GM21390 (cell line): ENCODE results near the gene USP2.

Experiments used
- ATAC-seq: cut with Tn5 transposase; IDR thresholded peaks from one replicate; pipeline ENCODE4 v1.9.1; 2021; ENCODE audit not compliant: unreplicated experiment

USP2 gene

GRCh38 chr11:119365071-119365591 is 16.4 kb downstream of the USP2 start:
- ATAC-seq, result no peak

- ATAC-seq, result no peak
Measured at GRCh38 chr11:119363851-119364590, 17.5 kb downstream of the USP2 start.

- no peak for ATAC-seq
Measured at GRCh38 chr11:119363081-119363850, 18.2 kb downstream of the USP2 start.

GRCh38 chr11:119362741-119363080 is 18.8 kb downstream of the USP2 start:
- ATAC-seq, result no peak

GRCh38 chr11:119361941-119362725 is 19.4 kb downstream of the USP2 start:
- no peak for ATAC-seq

- no peak for ATAC-seq
Measured at GRCh38 chr11:119361056-119361787, 20.3 kb downstream of the USP2 start.

GRCh38 chr11:119359365-119360214 is 21.9 kb downstream of the USP2 start:
- no peak for ATAC-seq

GRCh38 chr11:119357074-119357473 is 24.4 kb downstream of the USP2 start:
- ATAC-seq, result no peak

GRCh38 chr11:119356349-119357031 is 25.0 kb downstream of the USP2 start:
- ATAC-seq, result peak; percentile 74

GRCh38 chr11:119355091-119355843 is 26.2 kb downstream of the USP2 start:
- ATAC-seq, result no peak

GRCh38 chr11:119352857-119353260 is 28.6 kb downstream of the USP2 start:
- ATAC-seq, result no peak

GRCh38 chr11:119351232-119351631 is 30.3 kb downstream of the USP2 start:
- no peak for ATAC-seq

GRCh38 chr11:119350302-119350701 is 31.2 kb downstream of the USP2 start:
- ATAC-seq, result no peak

- no peak for ATAC-seq
Measured at GRCh38 chr11:119347940-119348605, 33.4 kb downstream of the USP2 start.

GRCh38 chr11:119347242-119347641 is 34.2 kb downstream of the USP2 start:
- ATAC-seq, result no peak

GRCh38 chr11:119346605-119347004 is 34.9 kb downstream of the USP2 start, which contains the start of gene MFRP:
Gene MFRP (minus strand): TSS chr11:119346705. CDS start chr11:119346513, 192 bp downstream.
- ATAC-seq, result no peak

- no peak for ATAC-seq
Measured at GRCh38 chr11:119345685-119346084, 35.8 kb downstream of the USP2 start.
